ENCODE data around the gene PTPRU.

The PTPRU gene

DNA sequence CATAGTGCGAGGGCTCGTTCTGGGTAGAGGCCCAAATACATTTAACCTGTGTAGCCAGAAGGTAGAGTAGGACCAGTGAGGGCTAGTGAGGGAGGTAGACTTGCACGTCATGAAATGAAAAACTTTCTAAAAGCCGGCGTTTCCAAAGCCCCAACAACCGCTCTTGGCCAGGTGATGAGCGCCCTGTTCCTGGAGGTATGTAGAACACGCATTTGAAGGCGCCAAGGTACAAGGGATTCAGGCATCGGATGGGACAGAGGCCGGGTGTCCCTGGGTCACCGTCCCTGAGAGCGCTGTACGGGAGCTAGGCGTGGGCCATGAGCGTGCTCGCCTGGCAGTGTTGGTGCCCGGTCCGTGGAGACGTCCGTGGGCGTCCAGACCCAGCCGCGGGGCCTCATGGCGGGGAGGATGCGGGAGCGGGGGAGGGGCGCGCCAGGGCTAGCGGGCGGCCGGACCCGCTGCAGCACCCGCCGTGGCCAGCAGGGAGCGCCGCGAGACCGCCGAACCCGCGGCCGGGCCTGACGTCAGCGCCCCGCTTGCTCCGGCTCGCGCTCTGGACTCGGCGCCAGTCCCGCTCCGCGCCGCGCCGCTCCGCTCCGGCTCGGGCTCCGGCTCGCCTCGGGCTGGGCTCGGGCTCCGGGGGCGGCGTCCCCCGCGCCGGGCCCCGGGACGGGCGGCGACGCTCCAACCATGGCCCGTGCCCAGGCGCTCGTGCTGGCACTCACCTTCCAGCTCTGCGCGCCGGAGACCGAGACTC, at the start of gene PTPRU:
PTPRU (plus strand) TSS at position 568 of the 757 bp plus-strand sequence; CDS start at position 691, 123 bp downstream.
- DNase-seq (ENCODE audit: low spot score), result peak; percentile 94

DNA sequence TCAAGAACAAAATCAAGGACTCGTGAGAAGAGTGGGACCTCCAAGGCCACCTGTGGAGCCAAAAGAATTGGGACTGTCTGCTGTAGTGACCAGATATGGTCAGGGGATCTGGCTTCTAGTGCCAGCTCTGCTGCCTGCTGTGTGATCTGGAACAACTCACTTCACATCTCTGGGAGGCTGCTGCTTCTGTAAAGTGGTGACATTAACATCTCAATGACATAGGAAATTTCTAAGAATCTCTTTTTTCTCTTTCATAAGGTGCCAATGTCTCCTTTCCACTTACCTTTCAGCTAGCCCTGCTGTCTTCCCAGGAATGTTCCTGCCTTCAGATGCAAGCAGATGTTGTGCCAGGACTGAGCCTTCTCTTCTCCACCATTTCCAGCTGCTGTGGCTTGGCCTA, 49.6 kb upstream of the PTPRU start:
- DNase-seq (ENCODE audit: low spot score), result no peak

DNA sequence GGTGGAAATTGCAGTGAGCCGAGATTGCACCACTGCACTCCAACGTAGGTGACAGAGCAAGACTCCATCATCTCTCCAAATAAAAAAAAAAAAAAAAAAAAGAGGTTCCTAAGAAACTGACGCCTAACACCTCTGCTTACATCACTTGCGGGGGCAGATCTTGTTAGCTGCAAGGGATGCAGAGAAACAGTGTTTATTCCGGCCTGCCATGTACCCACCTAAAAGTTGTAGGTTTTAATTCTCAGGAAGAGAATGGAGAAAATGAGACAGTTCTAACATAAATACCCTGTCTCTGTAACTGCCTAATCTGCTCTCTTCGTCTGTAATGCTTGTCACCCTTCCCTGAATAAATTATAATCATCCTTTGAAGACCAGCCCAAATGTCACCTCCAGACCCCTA, 45.6 kb upstream of the PTPRU start:
- DNase-seq (ENCODE audit: low spot score), result no peak

- DNase-seq (ENCODE audit: low spot score), result no peak
Measured at GRCh38 chr1:29193879-29194455, 42.4 kb upstream of the PTPRU start.

DNA sequence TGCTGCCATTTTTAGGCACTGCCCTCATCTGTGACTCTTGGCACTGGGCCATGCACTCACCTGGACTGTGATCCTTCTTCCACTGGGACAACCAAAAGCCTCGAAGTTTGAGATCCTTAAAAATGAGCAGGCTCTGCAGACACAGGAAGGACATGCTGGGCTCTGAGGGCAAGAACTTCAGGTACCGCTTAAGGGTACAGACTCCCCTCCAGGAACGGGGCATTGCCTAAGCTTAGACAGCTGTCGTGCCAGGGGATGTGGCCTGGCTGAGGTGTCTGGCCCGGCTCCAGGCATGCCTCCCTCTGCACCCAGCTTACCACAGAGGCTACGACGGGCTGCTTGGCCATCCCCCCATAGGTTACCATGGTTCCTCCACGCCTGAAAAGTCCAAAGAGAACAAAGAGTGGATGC, 40.4 kb upstream of the PTPRU start:
- DNase-seq (ENCODE audit: low spot score), result no peak

GRCh38 chr1:29196863-29197589, 39.3 kb upstream of the PTPRU start:
- no peak for DNase-seq (ENCODE audit: low spot score)

DNA sequence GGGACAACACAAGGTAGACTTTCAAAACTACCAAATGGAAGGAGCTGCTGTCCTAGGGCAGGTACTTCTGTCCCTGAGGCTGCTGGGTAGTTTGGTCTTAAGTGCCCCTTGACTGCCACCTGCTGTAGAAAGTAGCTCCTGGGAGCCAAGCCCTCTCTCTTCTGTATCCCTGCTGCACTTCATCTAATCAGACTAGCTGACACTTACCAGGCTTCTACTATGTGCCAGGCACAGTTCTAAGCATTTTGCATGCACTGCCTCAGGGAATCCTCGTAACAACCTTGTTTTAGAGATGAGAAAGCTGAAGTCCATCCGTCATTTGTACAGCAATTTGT, 38.8 kb upstream of the PTPRU start:
- peak; percentile 63 for DNase-seq (ENCODE audit: low spot score)

DNA sequence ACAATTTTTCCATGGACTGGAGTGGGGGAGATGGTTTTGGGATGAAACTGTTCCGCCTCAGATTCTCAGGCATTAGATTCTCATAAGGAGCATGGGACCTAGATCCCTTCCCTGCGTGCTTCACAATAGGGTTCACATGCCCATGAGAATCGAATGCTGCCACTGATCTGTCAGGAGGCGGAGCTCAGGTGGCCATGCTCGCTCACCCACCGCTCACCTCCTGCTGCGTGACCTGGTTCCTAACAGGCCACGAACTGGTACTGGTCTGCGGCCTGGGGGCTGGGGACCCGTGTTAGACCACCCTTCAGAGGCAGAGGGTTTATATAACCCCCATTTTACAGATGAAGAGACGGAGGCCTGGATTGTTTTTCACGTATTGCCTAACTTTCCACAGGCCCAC, 38.3 kb upstream of the PTPRU start:
- no peak for DNase-seq (ENCODE audit: low spot score)

- DNase-seq (ENCODE audit: low spot score), result no peak
Measured at GRCh38 chr1:29200906-29201594, 35.3 kb upstream of the PTPRU start.

DNA sequence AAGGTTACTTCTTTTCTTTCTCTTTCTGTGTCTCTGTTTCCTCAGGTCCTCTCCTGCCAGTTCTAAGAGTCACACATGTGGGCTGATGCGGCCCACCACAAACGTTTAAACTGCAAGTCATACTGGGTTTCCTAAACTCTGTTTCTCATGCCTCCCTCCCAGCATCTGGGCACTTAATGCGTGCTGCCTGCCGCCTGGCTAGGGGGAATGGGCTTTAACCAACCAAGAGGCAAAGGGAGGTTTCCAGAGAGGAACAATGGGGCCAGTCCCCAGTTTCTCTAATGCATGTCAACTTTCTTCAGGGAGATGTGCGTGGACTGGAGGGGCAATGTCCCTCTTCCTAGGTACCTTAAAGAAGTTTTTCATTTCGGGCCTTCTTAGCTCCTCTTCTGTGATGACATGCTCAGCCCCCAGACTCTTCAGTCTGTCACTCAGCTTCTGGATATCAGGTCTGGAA, 34.7 kb upstream of the PTPRU start:
- DNase-seq (ENCODE audit: low spot score), result no peak

DNA sequence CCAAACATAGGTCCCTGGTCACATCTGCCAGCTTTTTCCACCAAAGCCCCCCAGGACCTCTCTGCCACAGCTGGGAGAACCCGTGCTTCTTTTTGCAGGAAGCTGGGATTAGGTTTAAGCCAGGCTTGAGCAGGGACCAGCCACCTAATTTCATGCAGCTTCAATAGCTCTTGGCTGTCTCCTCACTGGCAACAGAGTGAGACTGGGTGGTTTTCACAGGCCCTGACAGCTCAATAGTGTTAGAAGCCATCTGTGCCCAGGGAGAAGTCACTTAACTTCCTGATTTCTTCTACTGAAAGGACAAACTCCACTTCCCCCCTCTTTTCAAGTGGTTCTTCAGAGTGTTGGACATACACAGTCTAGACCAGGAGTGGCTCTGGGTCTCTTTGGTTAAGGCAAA, 34.3 kb upstream of the PTPRU start:
- DNase-seq (ENCODE audit: low spot score), result no peak

- DNase-seq (ENCODE audit: low spot score), result peak; percentile 86
Measured at GRCh38 chr1:29202584-29203340, 33.6 kb upstream of the PTPRU start.

DNA sequence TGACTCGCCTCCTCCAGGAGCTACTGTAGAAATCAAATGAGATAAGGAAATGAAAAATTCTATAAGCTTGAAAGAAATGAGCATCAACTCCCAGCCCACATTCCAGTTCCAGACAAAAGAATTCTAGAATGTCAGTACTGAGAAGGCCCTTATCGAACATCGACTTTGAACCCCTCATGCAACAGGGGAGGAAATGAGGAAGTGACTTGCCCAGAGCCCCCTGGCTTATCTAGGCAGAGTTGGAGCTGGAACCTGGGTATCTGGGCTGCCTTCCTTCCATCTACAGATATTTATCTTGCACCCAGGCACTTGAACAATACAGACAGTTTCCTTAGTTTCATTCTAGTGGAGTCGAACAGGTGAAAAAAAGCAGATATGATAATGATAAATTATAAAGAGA, 27.9 kb upstream of the PTPRU start:
- DNase-seq (ENCODE audit: low spot score), result no peak

GRCh38 chr1:29209173-29209572, 27.1 kb upstream of the PTPRU start:
- DNase-seq (ENCODE audit: low spot score), result no peak

DNA sequence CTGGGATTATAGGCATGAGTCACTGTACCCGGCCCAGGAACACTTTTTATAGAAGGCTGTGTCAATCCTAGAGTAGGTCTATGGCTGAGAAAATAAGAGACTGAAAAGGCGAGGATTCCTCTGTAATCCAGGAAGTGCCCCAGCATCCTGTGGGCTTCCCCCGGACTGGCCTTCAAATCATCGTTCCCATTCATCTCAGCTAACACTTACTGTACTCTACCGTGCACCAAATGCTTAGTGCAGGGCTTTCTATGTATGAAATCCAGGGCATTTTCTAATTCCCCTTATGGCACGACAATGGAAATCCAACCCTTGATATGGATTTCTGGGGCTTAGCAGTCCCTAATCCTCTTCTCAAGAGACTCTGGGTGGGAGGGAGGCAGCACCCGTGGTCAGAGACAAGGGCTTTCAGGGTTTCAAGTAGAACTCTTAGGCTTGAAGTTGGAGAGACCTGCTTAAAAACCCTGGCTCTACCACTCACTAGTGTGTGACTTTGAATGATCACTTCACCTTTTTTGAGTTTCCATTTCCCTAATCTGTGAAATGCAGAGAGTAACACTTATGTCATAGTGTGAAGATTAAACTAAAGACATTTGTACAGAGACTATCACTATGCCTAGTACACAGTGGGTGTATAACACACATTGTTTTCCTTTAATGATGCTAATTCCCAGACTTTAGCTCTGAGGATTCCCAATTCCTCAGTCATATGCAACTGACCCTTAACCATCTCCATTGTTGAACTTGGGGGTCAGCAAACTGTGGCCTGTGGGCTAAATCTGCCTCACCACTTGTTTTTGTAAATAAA, 25.8 kb upstream of the PTPRU start:
- peak; percentile 79 for DNase-seq (ENCODE audit: low spot score)

- DNase-seq (ENCODE audit: low spot score), result peak; percentile 77
Measured at GRCh38 chr1:29211086-29212030, 25.0 kb upstream of the PTPRU start.

- no peak for DNase-seq (ENCODE audit: low spot score)
Measured at GRCh38 chr1:29213055-29213454, 23.3 kb upstream of the PTPRU start.

DNA sequence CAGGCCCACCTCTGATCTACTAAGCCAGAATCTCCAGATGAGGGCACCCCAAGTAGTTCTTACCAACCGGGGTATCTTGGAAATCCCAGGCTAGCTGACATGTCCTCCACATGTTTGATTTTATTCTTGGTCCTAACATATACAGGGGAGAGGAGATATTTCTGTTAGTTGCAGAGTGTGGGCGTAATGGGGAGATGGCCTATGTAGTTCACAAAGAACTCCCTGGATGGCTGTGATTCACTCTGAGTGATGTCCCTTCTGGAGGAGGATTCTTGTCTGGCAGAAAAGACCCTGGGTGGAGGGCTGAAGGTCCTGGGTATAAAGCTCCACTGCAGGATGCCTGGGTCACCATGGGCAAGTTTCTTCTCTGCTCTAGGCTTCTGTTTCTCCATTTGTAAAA, 18.7 kb upstream of the PTPRU start:
- no peak for DNase-seq (ENCODE audit: low spot score)

GRCh38 chr1:29218223-29218622, 18.1 kb upstream of the PTPRU start:
- DNase-seq (ENCODE audit: low spot score), result no peak

GRCh38 chr1:29221296-29221695, 15.0 kb upstream of the PTPRU start:
- no peak for DNase-seq (ENCODE audit: low spot score)
